Rectal smooth muscle tissue (tissue), 1 donor: ENCODE measurements around the gene COL16A1.

Experiments
- H3K27ac ChIP-seq: one replicate; pipeline ENCODE4 v1.7.0; 2013; ENCODE audit warnings: low read depth, low read length, inconsistent platforms
- H3K27me3 ChIP-seq: one replicate; pipeline ENCODE4 v1.7.0; 2013; ENCODE audit warnings: low read length; ENCODE audit not compliant: control insufficient read depth, insufficient read depth
- H3K36me3 ChIP-seq: one replicate; pipeline ENCODE4 v1.7.0; 2013; ENCODE audit warnings: low read length; ENCODE audit not compliant: control insufficient read depth, insufficient read depth
- H3K4me1 ChIP-seq: one replicate; pipeline ENCODE4 v1.7.0; 2013; ENCODE audit warnings: low read length; ENCODE audit not compliant: control insufficient read depth, insufficient read depth
- H3K4me3 ChIP-seq: one replicate; pipeline ENCODE4 v1.7.0; 2013; ENCODE audit warnings: low read length
- H3K9ac ChIP-seq: one replicate; pipeline ENCODE4 v1.7.0; 2013; ENCODE audit warnings: low read length

The COL16A1 gene

DNA sequence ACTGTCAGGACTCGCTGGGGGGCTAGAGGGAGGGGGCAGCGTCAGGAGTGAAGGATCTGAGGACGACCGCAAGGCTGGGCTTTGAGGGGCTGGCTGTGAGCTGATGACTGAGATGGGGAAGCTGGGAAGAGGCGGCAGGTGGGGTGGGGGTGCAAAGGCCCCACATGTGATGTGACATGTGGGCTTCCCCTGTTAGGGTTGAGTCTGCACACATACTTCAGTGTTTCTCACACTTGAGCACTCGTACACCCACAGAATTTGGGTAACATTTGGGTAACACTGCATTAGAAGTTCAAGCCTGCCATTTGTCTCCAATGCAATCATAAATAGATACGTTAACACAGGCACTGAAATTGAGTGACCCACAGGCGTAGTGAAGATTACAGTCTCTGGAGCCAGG, 16.2 kb downstream of the COL16A1 start:
- H3K36me3 ChIP-seq: peaks cover 4% of the 10 kb centered on the region
- H3K27ac ChIP-seq: peak overlapping the region; percentile 38
- peaks cover 15% of the 10 kb centered on the region for H3K4me1 ChIP-seq
- H3K9ac ChIP-seq: no peak overlapping the region
- H3K27me3 ChIP-seq: no peaks in the 10 kb centered on the region
- H3K4me3 ChIP-seq: no peak overlapping the region

GRCh38 chr1:31685795-31686194, 18.0 kb downstream of the COL16A1 start:
- Histone ChIP-seq H3K9ac (no peak overlapping the region), H3K36me3 (peaks cover 4% of the 10 kb centered on the region), H3K4me3 (no peak overlapping the region), H3K27me3 (no peaks in the 10 kb centered on the region), H3K4me1 (peaks cover 18% of the 10 kb centered on the region), H3K27ac (no peak overlapping the region)

DNA sequence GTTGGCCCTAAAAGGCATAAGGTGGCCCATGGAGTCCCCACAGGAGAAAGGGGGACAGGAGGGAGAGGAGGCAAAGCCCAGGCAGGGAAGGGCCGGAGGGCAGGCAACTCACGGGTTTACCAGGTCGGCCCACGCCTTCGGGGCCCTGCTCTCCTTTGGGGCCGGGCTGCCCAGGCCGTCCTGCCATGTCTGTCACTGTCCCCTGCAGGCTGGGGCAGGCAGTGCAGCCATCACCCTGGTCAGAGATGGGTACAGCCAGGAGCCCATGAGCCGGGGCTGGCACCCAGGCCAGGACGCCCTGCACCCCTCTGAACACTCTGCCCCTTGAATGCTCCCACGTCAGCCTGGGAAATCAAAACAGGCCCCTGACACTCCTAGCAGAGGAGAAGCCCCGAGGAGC, 19.8 kb downstream of the COL16A1 start:
- Histone ChIP-seq H3K4me3 (no peak overlapping the region), H3K27ac (no peak overlapping the region), H3K4me1 (peaks cover 18% of the 10 kb centered on the region), H3K36me3 (peaks cover 7% of the 10 kb centered on the region), H3K27me3 (no peaks in the 10 kb centered on the region), H3K9ac (no peak overlapping the region)

- Histone ChIP-seq H3K27me3 (no peaks in the 10 kb centered on the region), H3K9ac (no peak overlapping the region), H3K4me1 (peaks cover 6% of the 10 kb centered on the region), H3K36me3 (peaks cover 7% of the 10 kb centered on the region), H3K4me3 (no peak overlapping the region), H3K27ac (no peak overlapping the region)
These were observed 22.4 kb downstream of the COL16A1 start for GRCh38 chr1:31681415-31681814.

- Histone ChIP-seq H3K4me1 (peaks cover 12% of the 10 kb centered on the region), H3K27ac (no peak overlapping the region), H3K9ac (no peak overlapping the region), H3K27me3 (no peaks in the 10 kb centered on the region), H3K36me3 (peaks cover 4% of the 10 kb centered on the region), H3K4me3 (no peak overlapping the region)
These were observed 24.1 kb downstream of the COL16A1 start for GRCh38 chr1:31679676-31680230.

GRCh38 chr1:31679091-31679490, 24.7 kb downstream of the COL16A1 start:
- Histone ChIP-seq H3K36me3 (peaks cover 4% of the 10 kb centered on the region), H3K4me1 (peaks cover 17% of the 10 kb centered on the region), H3K27me3 (no peaks in the 10 kb centered on the region), H3K4me3 (no peak overlapping the region), H3K27ac (no peak overlapping the region), H3K9ac (no peak overlapping the region)

DNA sequence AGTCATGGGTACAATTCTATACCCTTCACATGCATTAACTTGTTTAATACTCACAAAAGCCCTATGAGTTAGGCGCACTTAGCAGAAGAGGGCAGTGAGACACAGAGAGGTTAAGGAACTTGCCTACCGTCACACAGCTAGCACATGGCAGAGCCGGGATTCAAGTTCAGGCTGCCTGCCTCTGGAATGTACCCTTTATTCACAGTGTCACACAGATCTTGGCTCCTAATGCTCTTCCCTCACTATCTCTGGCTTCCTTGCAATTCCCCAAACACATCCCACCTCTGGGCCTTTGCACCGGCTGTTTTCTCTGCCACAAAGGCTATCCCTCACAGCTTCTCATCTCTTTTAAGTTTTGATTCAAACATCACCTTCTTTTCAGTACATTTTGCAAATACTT, 25.1 kb downstream of the COL16A1 start:
- Histone ChIP-seq H3K36me3 (peaks cover 4% of the 10 kb centered on the region), H3K4me3 (no peak overlapping the region), H3K9ac (no peak overlapping the region), H3K27ac (no peak overlapping the region), H3K4me1 (peaks cover 18% of the 10 kb centered on the region), H3K27me3 (no peaks in the 10 kb centered on the region)

DNA sequence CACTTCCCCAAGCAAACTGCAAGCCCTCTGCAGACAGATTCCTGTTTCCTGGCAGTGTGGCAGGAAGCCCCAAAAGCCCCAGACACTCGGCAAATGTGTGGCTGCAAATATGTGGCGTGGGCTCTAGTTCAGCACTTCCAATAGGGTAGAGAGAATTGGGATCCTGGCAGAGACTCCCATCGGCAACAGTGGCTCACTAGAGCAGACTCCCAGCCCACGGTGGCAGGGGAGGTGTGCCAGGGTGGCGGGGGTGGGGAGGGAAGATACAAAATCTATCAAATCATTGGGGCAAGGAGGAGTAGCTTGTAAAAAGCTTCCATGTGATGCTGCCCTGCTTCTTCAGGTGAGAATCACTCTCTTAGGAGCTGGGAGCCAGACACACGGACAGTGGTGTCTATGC, 25.9 kb downstream of the COL16A1 start:
- Histone ChIP-seq H3K4me1 (peaks cover 24% of the 10 kb centered on the region), H3K27me3 (no peaks in the 10 kb centered on the region), H3K27ac (no peak overlapping the region), H3K9ac (no peak overlapping the region), H3K4me3 (no peak overlapping the region), H3K36me3 (peaks cover 4% of the 10 kb centered on the region)

GRCh38 chr1:31677401-31677800, 26.4 kb downstream of the COL16A1 start:
- Histone ChIP-seq H3K4me3 (no peak overlapping the region), H3K4me1 (peaks cover 29% of the 10 kb centered on the region), H3K36me3 (peaks cover 4% of the 10 kb centered on the region), H3K9ac (no peak overlapping the region), H3K27me3 (no peaks in the 10 kb centered on the region), H3K27ac (no peak overlapping the region)

GRCh38 chr1:31675756-31676155, 28.1 kb downstream of the COL16A1 start:
- Histone ChIP-seq H3K4me1 (peaks cover 31% of the 10 kb centered on the region), H3K27ac (peak overlapping the region; percentile 64), H3K9ac (no peak overlapping the region), H3K4me3 (no peak overlapping the region), H3K36me3 (peaks cover 4% of the 10 kb centered on the region), H3K27me3 (no peaks in the 10 kb centered on the region)

GRCh38 chr1:31675161-31675560, 28.7 kb downstream of the COL16A1 start:
- no peaks in the 10 kb centered on the region for H3K27me3 ChIP-seq
- peaks cover 37% of the 10 kb centered on the region for H3K4me1 ChIP-seq
- peak overlapping the region; percentile 18 for H3K4me3 ChIP-seq
- H3K9ac ChIP-seq: no peak overlapping the region
- H3K36me3 ChIP-seq: peaks cover 4% of the 10 kb centered on the region
- peak overlapping the region; percentile 64 for H3K27ac ChIP-seq

DNA sequence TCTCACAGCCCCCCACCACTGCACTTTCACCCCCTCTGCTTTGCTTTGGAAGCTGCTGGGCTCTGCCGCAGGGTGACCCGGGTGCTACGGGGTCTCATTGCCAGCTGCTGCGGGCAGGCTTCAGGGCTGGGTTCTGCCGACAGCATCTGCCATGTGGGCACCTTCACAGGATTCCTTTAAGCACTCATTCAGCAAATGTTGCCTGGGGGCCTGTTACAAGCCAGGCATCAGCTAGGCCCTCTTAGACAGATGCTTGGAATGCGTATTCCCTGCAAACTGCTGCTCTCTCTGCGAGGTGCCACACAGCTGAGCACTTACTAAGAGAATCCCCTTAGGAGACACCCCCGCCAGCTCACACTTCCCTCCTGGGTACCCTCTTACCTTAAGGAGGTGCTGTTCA, 29.2 kb downstream of the COL16A1 start:
- Histone ChIP-seq H3K36me3 (peaks cover 4% of the 10 kb centered on the region), H3K4me1 (peaks cover 42% of the 10 kb centered on the region), H3K9ac (no peak overlapping the region), H3K27me3 (no peaks in the 10 kb centered on the region), H3K4me3 (no peak overlapping the region), H3K27ac (peak overlapping the region; percentile 64)

- Histone ChIP-seq H3K4me3 (no peak overlapping the region), H3K36me3 (no peaks in the 10 kb centered on the region), H3K4me1 (peaks cover 48% of the 10 kb centered on the region), H3K9ac (no peak overlapping the region), H3K27me3 (no peaks in the 10 kb centered on the region), H3K27ac (peak overlapping the region; percentile 64)
These were observed 30.4 kb downstream of the COL16A1 start for GRCh38 chr1:31673433-31673832.
